NCI-H460 (cell line): ENCODE results near the gene SGK2. TPM values are rescaled to one million over a fixed set of nuclear protein-coding genes. Genes with fewer than 3 reads are reported as not detected.
A peak's percentile ranks its signal among the peaks of the same experiment; 100 is the strongest.
"Not testable (repeated sequence)": the region's sequence is repeated elsewhere in the genome, so short reads cannot be mapped to it uniquely, and the experiment has no call there.

ENCODE experiments used
- DNase-seq: peaks from one replicate; pipeline ENCODE4 v3.0.0-alpha.2; 2016; ENCODE audit warnings: low read depth; ENCODE audit errors: extremely low read depth
- total RNA-seq: library from RNA; depleted of rRNA; stranded (reverse); fragments of >200 nt; shearing (Covaris generic); gene quantifications from 2 replicates; pipeline ENCODE4 v1.2.3, GENCODE V29; 2014; rRNA removed

The SGK2 gene
- total RNA-seq, 1 experiment from 2014 or later = 0.15 TPM

DNA sequence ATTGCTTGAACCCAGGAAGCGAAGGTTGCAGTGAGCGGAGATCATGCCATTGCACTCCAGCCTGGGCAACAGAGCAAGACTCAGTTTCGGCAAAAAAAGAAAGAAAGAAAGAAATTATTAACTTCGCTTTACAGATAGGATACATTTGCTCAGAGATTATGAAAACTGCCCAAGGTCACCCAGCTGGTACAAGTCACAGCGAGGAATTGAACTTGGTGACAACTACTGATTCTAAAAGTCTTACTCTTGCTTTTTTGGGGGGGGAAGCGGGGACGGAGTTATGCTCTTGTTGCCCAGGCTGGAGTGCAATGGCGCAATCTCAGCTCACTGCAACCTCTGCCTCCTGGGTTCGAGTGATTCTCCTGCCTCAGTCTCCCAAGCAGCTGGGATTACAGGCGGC lies 29.7 kb downstream of the SGK2 start:
- DNase-seq = not testable (repeated sequence)

DNA sequence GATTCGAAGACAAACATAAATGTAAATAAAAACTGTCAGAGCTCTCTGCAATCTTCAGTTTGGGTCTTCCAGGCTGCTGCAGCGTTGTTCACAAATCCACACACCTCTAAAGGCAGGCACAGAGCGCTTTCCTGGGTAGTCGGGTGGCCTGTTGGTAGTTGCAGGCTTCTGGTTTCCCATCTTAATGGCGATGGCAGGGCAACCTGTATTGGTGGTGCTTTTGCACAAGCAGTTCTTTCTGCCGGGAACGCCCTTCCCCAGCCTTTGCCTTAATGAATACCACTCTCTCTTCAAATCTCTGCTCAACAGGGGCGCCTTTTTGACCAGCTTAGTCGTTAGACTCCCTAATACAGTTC lies 31.2 kb downstream of the SGK2 start:
- no peak for DNase-seq

- peak; percentile 90 for DNase-seq
Measured at GRCh38 chr20:43590392-43591303, 31.8 kb downstream of the SGK2 start, which contains the start of gene IFT52. TSS of gene IFT52 (plus strand) at chr20:43590937. CDS start at chr20:43594699, 3,762 bp downstream.

GRCh38 chr20:43601960-43602359 lies 43.1 kb downstream of the SGK2 start:
- not testable (repeated sequence) for DNase-seq

DNA sequence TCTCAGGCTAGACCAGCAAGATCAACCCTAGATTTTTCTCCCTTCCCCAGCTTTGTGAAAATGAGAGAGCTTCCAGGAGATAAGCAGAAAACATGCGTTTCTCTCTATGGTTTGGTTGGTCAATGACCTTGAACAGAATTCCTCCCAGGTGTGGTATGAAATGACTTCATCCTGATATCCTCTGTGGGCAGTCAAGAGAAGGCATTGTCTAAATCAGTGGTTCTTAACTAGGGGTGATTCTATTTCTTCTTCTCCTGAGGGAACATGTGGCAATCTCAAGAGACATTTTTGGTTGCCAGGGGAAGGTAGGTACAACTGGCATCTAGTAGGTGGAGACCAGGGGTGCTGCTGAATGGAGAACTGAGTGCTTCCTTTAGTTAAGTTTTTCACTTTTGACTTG lies 44.3 kb downstream of the SGK2 start:
- no peak for DNase-seq

GRCh38 chr20:43605715-43606114 lies 46.9 kb downstream of the SGK2 start:
- DNase-seq = no peak

GRCh38 chr20:43607278-43607677 lies 48.5 kb downstream of the SGK2 start:
- DNase-seq = not testable (repeated sequence)

- DNase-seq = no peak
Measured at GRCh38 chr20:43631598-43631997, 72.8 kb downstream of the SGK2 start.

Other genes with a start within 250 kb of the SGK2 start
- gene SRSF6, start 101.1 kb upstream of the SGK2 start, total RNA-seq = 42.4 and 52.8 TPM in 2 replicates
- gene L3MBTL1, start 51.3 kb upstream of the SGK2 start, total RNA-seq = 6.3 and 9.9 TPM in 2 replicates
- 32.6 and 37.1 TPM in 2 replicates for gene IFT52, start 31.9 kb downstream of the SGK2 start, total RNA-seq
- gene MYBL2, start 108.1 kb downstream of the SGK2 start, total RNA-seq = 25.7 and 26.1 TPM in 2 replicates
- gene GTSF1L, start 168.0 kb downstream of the SGK2 start, total RNA-seq = not detected in 2 replicates